ENCODE measurements around the gene LIN7A. TPM values are rescaled to one million over a fixed set of nuclear protein-coding genes. Genes with fewer than 3 reads are reported as not detected.

LIN7A gene, protein sequence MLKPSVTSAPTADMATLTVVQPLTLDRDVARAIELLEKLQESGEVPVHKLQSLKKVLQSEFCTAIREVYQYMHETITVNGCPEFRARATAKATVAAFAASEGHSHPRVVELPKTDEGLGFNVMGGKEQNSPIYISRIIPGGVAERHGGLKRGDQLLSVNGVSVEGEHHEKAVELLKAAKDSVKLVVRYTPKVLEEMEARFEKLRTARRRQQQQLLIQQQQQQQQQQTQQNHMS
- 0.17 to 0.61 TPM (median 0.31 TPM) in 5 replicates for total RNA-seq (2022; extraction: Qiagen RNA extraction; ENCODE audit: low read depth)

DNA sequence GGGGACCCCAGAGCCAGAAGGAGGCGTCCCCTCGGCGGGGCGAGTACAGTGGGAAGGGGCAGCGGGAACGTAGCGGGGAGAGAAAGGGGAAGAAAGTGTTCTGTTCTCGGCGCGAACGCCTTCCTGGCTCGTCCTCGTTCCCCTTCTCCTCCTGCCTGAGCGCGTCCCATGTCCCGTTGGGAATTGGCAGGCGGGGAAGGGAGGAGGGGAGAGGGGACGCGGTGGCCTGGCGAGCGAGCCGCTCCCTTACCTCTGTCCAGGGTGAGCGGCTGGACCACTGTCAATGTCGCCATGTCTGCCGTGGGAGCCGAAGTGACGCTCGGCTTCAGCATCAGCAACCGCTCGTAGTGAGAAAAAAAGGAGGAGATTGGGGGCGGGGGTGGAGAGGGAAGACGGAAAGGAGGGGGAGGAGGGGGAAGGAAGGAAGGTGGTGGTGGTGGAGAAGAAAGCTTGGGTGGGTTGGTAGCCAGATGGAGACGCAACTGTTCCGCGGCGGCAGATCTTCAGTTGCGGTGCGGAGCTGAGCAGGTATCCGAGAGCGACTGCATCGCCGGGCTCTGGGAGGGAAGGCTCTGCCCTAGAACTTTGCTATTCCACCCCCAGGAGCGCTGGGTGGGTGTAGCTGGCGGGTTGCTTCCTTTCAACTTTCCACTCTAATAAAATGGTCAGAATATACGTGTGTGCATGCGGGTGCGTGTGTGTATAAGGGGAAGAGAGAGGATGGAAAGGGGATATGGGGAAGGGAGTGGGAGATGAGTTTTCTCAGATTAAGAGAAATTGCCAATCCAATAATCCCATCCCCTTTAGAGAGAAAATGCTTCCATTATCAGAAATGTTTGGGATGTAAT, at the start of gene LIN7A:
LIN7A (minus strand) TSS at position 544 of the 848 bp plus-strand sequence; CDS start at position 332, 212 bp downstream.

Other genes with a start within 250 kb of the LIN7A start
- not detected in 5 replicates for gene MYF6, start 230.3 kb downstream of the LIN7A start, total RNA-seq (2022; extraction: Qiagen RNA extraction; ENCODE audit: low read depth)
- gene MYF5, start 221.0 kb downstream of the LIN7A start, total RNA-seq (2022; extraction: Qiagen RNA extraction; ENCODE audit: low read depth): not detected in 5 replicates
- gene ACSS3, start 140.1 kb upstream of the LIN7A start, total RNA-seq (2022; extraction: Qiagen RNA extraction; ENCODE audit: low read depth): 0.04 to 0.06 TPM in 2 of 5 replicates, not detected in the others

Measured in A549 treated with ZK216348 at 1 μM for 4 hours (cell line).